Measurements from ENCODE around the gene MYO1E. TPM values are rescaled to one million over a fixed set of nuclear protein-coding genes. Genes with fewer than 3 reads are reported as not detected.
"Not testable (repeated sequence)": the region's sequence is repeated elsewhere in the genome, so short reads cannot be mapped to it uniquely, and the experiment has no call there.

Gene MYO1E
- polyA plus RNA-seq, 1 experiment, result 34.0 TPM

GRCh38 chr15:59169251-59169708 is 203.4 kb downstream of the MYO1E start:
- H3K4me3 ChIP-seq (ENCODE audit: low read depth, low read length), result no peak overlapping the region
- CTCF ChIA-PET, result interaction anchor here (0.9 kb wide), 1 partner anchor 62 kb away, joined by 3 read pairs; no protein-coding TSS in a partner anchor
- H3K27me3 ChIP-seq (ENCODE audit: control insufficient read depth, insufficient read depth, low read length), result no peaks in the 10 kb centered on the region
- no peak for TF ChIP-seq CTCF (IDR thresholded peaks at IDR 0.05; ENCODE audit: insufficient read depth, low read depth, low read length)
- POLR2A ChIA-PET, result interaction anchor here (0.7 kb wide), 1 partner anchor 314 kb away, joined by 5 read pairs; no protein-coding TSS in a partner anchor
- no peaks in the 10 kb centered on the region; the same call in 1 of the 2 replicates for H3K36me3 ChIP-seq (ENCODE audit: control insufficient read depth, insufficient read depth, low read length)
- DNase-seq (ENCODE audit: low read depth), result peak; percentile 80

GRCh38 chr15:59168536-59168935 is 204.1 kb downstream of the MYO1E start:
- Histone ChIP-seq H3K27me3 (ENCODE audit: control insufficient read depth, insufficient read depth, low read length) (no peaks in the 10 kb centered on the region), H3K36me3 (ENCODE audit: control insufficient read depth, insufficient read depth, low read length) (no peaks in the 10 kb centered on the region; the same call in 1 of the 2 replicates), H3K4me3 (ENCODE audit: low read depth, low read length) (no peak overlapping the region)
- no peak for TF ChIP-seq CTCF (IDR thresholded peaks at IDR 0.05; ENCODE audit: insufficient read depth, low read depth, low read length)
- ChIA-PET CTCF (no interaction called here), POLR2A (interaction anchor here (0.7 kb wide), 1 partner anchor 111 kb away, joined by 4 read pairs; no protein-coding TSS in a partner anchor)
- DNase-seq (ENCODE audit: low read depth), result no peak

GRCh38 chr15:59166601-59167265 is 205.9 kb downstream of the MYO1E start:
- Histone ChIP-seq H3K36me3 (ENCODE audit: control insufficient read depth, insufficient read depth, low read length) (no peaks in the 10 kb centered on the region; the same call in none of the 2 replicates), H3K27me3 (ENCODE audit: control insufficient read depth, insufficient read depth, low read length) (no peaks in the 10 kb centered on the region), H3K4me3 (ENCODE audit: low read depth, low read length) (no peak overlapping the region)
- POLR2A ChIA-PET, result no interaction called here
- CTCF ChIA-PET, result interaction anchor here (1.2 to 1.5 kb wide), 2 partner anchors 39 to 324 kb away, joined by 3 to 4 read pairs; no protein-coding TSS in a partner anchor
- DNase-seq (ENCODE audit: low read depth), result no peak
- no peak for TF ChIP-seq CTCF (IDR thresholded peaks at IDR 0.05; ENCODE audit: insufficient read depth, low read depth, low read length)

- ChIA-PET CTCF (interaction anchor here (0.7 to 1.5 kb wide), 3 partner anchors 39 to 323 kb away, joined by 3 to 4 read pairs (median 3); no protein-coding TSS in a partner anchor), POLR2A (no interaction called here)
- Histone ChIP-seq H3K27me3 (ENCODE audit: control insufficient read depth, insufficient read depth, low read length) (no peaks in the 10 kb centered on the region), H3K36me3 (ENCODE audit: control insufficient read depth, insufficient read depth, low read length) (peaks cover 4% of the 10 kb centered on the region), H3K4me3 (ENCODE audit: low read depth, low read length) (no peak overlapping the region)
- no peak for DNase-seq (ENCODE audit: low read depth)
- no peak for TF ChIP-seq CTCF (IDR thresholded peaks at IDR 0.05; ENCODE audit: insufficient read depth, low read depth, low read length)
Measured at GRCh38 chr15:59166166-59166565, 206.5 kb downstream of the MYO1E start.

GRCh38 chr15:59165726-59166125 is 206.9 kb downstream of the MYO1E start:
- Histone ChIP-seq H3K27me3 (ENCODE audit: control insufficient read depth, insufficient read depth, low read length) (no peaks in the 10 kb centered on the region), H3K36me3 (ENCODE audit: control insufficient read depth, insufficient read depth, low read length) (peaks cover 6% of the 10 kb centered on the region), H3K4me3 (ENCODE audit: low read depth, low read length) (no peak overlapping the region)
- ChIA-PET CTCF (interaction anchor here (0.7 to 1.5 kb wide), 2 partner anchors 47 to 323 kb away, joined by 3 read pairs; no protein-coding TSS in a partner anchor), POLR2A (interaction anchor here (0.6 kb wide), 1 partner anchor 959 kb away, joined by 4 read pairs; no protein-coding TSS in a partner anchor)
- no peak for TF ChIP-seq CTCF (IDR thresholded peaks at IDR 0.05; ENCODE audit: insufficient read depth, low read depth, low read length)
- no peak for DNase-seq (ENCODE audit: low read depth)

GRCh38 chr15:59162080-59162479 is 210.6 kb downstream of the MYO1E start:
- not testable (repeated sequence) for H3K4me3 ChIP-seq (ENCODE audit: low read depth, low read length)

More at GRCh38 chr15:59162080-59162479, 210.6 kb downstream of the MYO1E start:
- peaks cover 22% of the 10 kb centered on the region for H3K36me3 ChIP-seq (ENCODE audit: control insufficient read depth, insufficient read depth, low read length)
- DNase-seq (ENCODE audit: low read depth); POLR2A ChIA-PET; H3K27me3 ChIP-seq (ENCODE audit: control insufficient read depth, insufficient read depth, low read length): not testable (repeated sequence)
- CTCF ChIA-PET, result interaction anchor here (0.8 to 1.4 kb wide), 6 partner anchors 8 to 310 kb away, joined by 3 to 5 read pairs (median 3); no protein-coding TSS in a partner anchor

Data from BJ (cell line).